NCI-H2196 (cell line): ENCODE data around the gene TSSK6.
"Not testable (repeated sequence)": the region's sequence is repeated elsewhere in the genome, so short reads cannot be mapped to it uniquely, and the experiment has no call there.

Source experiments
- DNase-seq: peaks from one replicate; lab custom pipeline; 2025; ENCODE audit not compliant: unreplicated experiment; lab: John Stamatoyannopoulos, UW

TSSK6 gene

DNA sequence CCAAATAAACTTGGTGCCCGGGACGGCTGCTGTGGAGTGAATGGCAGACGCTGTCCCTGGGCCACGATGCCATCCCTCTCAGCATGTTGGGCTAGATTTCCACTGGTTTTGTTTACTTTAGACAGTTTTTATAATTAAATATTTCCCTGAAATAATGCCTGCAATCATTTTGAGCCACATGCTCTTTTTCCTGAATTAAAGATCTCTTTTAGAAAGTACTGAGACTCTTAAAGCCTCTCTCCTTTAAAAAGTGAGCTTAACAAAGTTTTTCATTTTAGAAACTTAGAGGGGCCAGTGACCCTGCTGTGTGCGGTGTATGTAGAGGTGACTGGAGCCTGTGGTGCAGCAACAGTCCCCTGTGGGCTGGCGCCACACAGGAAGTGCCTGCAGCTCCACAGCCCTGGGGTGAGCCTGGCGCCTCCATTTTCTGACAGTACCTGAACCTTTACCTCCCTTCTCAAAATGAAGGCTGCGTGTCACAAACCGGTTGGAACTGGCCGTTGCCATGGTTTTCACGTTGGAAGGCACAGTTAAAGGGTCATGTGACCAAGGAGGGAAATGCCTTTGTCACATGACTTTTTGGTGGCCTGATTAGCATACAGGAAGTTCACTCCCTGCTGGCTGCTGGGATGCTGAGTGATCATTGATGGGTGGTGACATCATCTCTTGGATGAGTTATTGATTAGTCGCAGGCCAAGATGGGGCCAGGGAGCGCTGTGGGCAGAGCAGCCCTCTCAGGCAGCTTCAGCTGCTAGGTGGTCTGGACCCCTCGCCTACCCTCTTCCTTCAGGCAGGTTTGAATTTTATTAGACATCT is 26.3 kb downstream of the TSSK6 start:
- peak; percentile 95 for DNase-seq

DNA sequence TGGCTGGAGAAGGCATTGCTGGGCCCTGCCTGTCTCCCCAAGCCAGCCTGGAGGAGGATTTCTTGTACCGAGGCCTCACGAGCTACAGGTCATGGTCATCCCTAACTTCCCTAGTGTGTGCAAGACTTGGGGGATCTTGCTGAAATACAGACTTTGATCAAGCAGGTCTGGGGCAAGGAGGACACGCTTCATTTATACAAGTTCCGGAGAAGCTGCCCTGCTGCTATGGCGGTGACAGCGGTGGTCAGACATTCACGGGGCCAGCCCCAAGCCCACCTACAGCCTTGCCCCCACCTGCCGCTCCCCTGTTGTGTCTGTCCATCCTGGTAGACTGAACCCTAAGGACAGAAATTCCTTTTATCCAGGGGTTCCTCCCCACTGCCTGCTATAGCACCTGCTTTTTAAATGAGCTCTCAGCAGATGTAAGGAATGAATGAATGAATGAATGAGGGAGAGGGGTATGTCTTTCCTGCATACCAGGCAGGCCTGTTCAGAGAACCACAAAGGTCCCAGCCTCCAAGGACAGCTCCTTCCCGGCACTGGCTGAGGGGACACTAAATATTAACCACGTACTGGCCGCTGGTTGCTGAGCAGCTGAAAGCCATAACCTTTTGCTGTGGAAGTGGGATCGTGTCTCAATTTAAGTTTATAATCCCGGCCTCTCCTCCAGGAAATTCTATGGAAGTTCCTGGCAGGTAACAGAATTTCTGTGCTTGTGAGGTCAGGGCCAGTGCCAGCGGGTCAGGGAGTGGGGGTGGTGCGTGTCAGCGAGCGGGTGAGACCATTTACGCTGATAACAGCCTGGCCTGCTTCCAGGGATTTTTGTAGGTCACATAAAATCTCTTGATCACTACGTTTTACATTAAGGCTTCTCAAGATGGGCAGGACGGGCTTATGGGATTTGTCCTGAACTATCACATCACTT is 27.1 kb downstream of the TSSK6 start:
- no peak for DNase-seq

DNA sequence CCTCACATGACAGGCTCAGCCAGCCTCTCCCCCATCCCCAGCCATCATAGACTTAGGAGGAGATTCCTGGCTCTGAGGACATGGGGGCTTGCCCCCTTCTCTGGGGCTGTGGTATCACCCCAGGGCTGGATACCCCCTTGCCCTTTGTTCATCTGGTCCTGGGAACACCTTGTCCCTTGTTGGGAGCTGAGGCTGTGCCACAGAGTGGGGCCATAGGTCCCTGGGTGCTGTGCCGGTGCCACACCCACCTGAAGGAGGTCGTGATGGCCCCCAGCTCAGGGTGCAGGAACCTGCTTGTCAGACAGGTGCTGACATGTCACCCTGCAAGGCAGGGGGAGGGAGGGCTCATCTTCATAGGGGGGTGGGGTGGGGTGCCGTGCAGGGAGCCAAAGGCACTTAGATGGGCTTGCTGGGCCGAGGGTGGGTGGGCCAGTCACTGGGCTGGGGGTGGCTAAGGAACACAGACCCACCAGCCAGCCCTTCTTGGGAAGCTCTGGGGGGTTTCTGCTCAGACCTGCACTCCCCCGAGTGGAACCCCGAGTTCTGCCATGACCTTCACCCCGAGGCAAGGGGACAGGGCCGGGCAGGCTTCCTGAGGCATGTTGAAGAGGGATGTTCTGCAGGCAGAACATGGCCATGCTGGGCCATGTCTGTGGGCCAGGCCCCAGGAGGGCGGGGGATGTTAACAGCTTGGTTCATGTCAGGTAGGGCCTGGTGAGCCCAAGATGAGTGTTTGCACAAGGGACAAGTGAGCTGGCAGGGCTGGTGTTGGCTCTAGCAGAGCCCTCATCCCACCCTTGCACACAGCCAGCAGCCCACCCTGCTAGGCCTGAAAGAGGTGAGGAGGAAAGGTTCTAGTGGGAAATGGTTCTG is 28.0 kb downstream of the TSSK6 start:
- DNase-seq: no peak

DNA sequence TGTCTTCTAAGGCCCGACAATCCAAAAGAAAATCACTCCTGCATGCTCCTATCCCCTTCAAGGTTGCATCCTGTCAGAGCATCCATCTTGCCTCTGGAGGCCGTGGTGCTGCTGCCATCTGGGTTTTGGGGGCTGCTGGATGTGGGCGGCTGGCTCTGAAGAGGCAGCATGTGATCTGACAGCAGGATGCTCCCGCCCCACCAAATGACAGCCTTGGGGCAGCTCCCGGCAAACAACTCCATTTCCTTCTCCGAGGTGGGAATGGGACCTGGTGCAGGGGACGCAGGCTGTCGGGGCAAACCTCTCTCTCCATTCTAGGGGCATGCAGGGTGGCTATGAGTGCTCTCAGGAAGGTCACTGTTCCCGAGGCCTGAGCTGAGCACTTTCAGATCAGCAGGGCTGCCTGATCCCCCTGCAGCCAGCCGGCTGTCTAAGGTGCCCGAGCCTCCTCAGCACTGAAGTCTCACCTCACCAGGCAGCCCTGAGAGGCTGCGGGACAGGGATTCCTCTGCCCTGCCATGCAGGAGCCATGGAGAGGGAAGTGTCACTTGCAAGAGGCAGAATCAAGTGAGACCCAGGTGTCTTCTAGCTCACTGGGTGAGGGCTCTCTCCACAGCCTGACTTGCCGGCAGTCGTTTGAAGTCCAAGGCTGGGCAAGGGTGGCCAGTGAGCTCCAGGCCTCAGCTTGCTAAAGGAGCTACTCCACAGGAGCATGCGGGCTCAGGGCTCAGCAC is 28.8 kb downstream of the TSSK6 start:
- no peak for DNase-seq

DNA sequence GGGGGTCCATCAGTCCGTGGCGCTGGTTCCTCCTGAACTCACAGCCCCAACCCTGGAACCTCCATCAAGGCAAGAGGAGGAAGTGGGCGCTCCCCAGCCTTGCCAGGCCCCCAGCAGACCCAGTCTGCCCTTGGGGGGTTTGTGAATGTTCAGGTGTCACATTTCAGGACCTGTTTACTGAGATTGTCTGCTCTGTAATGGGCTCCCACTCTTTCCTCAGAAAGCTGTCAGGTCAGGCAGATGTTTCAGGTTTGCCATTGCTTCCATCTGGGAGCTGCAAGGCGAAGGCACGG is 29.4 kb downstream of the TSSK6 start:
- no peak for DNase-seq

DNA sequence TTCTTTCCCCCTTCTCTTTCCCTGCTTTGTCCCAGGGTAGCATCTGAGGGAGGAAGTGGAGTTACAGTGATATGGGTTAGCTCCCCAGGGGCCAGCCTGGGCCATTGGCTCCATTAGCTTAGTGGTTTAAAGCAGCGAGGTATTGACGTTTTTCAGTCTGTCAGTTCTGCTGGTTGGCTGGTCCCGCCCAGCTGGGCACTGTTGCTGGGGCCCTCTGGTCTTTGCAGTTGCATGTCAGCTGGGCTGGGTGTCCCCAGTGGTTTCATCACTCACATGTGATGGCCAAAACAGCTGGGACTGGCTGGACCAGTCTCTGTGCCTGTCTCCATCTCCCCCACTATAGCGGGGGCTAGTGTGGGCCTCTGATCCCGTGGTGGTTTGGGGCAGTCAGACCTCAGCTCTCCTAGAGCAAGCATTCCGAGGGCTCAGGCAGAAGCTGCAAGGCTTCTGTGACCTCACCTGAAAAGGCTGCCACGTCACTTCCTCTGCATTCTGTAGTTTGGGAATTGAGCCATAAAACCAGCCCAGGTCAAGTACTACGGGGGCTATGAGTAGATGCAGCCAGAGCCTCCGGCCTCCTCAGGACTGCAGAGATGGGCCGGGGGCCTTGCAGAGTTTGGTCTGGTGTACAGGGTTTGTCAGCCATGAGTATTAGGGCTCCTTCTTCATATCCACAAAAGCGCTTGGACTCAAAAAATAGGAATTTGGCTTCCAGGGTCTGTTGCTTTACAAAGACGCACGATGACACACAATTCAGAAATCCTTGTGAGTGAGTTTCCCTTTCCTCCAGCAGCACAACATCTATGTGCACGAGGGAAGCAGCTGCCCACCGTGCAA is 30.0 kb downstream of the TSSK6 start:
- DNase-seq: no peak

DNA sequence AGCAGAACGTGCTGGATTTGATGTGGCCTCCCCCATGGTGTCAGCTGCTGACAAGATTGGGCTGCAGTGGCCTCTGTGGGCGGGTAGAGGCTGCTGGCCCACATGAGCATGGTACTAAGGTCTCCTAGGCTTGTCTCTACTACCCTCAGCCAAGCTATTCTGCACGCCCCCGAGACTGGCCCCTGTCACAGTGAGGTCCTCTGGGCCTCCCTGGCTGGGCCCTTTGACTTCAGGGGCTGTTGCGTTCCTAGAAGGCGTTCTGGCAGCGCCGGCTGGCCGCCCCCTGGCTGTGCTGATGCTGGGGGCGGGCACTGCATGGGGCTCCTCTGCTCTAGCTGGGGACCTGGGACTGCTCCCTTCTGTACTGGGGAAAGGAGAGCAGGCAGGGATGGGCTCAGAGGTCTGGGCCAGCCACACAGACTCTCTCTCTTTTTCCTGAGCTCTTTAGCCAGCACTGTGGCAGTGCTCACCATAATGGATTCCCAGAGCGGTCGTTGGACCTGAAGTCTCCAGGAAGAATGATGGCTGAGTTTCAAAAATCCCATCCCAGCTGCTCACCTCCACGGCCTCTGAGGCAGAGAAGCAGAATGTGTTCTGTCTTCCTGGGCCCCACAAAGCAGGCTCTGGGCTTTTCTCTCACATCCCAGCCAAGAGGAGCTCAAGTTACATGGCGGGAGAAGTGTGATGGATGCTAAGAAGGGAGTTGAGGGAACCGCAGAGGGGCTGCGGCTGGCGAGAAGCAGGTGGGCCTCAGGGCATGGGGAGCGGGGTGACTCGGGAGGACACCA is 32.3 kb downstream of the TSSK6 start:
- no peak for DNase-seq

DNA sequence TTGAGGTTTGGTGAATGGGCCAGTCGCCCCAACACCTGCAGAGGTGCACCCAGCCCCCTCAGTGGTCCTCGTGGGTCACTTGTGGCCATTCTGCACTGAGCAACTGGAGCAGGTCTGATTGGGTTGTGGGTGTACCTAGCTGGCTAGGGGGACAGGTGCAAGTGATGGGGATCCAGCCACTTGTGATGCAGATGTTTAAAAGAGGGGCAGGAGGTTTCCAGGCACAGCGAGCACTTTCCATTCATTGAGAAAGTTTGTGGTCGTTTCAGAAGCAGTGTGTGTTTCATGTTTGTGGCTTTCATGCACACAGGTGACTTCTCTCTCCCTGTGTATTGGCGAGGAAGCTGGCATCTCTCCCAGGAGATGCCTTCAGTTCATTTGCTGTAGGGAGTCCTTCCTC is 34.7 kb downstream of the TSSK6 start:
- DNase-seq: no peak

DNA sequence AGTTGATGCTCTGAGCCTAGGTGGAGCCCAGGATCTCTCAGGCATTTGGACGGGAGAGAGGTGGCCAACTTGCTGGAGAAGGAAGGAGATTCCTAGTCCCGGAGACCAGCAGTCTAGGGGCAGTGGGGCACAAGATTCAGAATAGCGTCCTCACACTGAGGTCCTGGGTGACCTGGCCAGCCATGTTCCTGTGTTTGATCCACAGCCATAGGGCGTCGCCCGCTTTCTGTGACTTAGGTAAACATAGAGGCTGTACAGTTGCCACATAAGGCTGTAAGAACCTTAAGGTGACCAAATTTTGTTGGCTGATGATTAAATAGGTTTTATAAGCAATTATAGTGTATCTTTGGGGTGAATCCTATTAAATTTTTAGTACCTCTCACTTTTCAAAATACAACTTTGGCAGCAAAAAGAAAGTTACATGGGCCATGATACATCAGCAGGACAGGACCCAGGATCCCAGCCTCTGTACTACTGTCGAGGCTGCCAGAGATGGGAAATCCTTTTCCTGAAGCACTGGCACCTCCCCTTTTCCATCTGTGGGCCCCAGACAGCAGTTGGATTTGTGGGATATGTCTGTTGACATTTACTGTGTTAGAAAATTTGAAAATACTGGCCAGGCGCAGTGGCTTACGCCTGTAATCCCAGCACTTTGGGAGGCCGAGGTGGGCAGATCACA is 37.5 kb downstream of the TSSK6 start:
- DNase-seq: no peak

DNA sequence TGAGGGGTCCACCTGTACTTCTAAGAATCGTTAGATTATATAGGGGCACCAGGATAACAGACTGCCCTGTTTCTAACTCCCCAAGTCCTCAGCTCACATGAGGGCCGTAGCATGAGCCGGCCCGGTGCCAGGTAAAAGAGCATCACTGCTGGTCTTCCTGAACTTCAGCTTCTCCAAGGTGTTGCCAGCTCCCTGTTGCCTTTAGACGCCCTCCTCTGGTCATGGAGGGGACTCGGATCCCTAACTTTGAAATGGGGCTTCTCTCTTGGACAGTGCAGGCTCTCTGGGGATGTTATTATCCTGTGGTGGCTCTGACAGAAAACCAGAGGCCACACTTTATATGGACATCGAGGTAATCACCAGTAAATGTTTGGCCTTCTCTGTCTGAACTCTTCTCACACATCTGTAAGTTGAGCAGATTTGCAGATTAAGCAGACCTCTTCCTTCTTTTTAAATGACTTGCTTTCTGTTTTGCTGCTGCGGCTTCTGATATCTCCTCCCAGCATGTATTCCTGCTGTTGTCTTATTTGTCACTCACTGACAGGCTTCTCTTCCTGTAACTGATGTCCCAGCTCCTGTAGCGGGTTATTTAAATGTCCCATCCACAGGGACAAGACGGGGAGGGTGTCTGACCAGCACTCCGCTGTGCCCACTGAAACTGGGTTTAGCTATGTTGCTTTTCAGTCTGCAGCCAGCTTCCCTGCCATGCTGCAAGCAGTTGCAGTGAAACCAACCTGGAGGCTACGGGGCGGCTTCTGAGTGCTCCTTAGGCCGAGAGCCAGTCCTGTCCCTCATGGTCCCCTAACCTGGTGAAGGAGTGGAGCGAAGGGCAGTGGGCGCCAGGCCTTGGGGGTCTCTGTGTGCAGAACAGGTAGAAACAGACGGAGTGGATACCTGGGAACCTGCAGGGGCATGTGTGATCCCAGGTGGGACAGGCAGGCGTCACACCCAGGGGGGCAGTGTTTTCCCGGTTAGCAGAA is 39.2 kb downstream of the TSSK6 start:
- DNase-seq: no peak

DNA sequence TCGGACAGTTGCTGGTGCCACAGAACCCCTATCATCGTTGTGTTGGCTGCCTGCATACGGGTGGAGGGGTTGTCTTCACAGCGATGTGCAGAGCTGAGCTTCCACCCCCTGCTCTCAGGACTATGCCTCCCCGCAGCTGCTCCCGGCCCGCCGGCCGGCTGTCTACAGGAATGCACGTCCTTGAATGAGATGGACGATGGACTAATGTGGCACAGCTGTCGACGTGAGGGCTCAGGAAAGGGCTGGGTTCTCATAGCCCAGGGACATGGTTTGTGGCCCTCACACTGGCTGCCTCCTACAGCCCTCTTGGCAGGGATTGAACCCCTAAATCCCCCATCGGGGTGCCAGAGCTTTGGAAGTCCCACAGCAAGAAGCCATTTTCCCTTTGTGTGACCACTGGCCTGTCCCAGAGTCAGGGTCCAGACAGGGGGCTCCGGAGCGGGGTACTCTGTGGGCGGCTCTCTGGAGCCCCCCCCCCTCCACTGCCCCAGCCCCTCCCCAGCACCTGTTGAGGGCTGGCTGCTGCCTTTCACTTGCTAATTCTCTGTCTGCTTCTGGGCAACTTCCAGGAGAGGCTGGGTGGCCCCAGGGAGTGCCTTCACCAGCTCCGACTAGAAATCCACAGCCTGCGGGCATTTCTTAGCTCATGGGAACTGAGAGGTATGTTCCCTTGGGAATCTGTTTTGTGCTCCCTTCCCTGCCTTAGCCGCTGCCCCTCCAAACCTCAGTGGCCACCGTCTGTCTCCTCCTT is 40.2 kb downstream of the TSSK6 start:
- no peak for DNase-seq

DNA sequence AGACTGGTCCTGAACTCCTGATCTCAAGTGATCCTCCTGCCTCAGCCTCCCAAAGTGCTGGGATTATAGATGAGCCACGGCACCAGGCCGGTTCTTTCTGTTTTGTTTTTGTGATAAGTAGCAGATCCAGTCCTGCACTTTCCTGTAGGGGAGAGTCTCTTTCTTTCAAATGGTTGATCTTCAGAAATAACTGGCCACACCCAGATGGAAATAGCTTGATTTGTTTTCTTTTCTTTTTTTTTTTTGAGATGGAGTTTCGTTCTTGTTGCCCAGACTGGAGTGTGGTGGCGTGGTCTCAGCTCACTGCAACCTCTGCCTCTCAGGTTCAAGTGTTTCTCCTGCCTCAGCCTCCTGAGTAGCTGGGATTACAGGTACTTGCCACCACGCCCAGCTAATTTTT is 43.2 kb downstream of the TSSK6 start:
- DNase-seq: not testable (repeated sequence)

DNA sequence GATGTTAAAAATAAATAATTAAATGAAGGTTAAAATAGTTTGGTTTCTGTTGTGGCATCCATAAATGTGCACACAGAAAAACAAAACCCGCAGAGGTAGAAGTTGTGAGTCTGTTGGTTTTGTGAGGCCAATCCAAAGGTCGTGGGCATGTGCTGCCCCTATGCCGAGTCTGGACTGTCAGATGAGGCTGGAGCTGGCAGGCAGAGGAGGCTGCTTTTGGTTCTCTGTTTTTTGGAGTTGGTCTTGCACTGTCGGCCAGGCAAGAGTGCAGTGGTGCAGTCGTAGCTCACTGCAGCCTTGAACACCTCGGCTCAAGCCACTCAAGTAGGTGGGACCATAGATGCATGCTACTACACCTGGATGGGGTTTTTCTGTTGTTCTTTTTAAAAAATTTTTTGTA is 43.7 kb downstream of the TSSK6 start:
- DNase-seq: no peak

DNA sequence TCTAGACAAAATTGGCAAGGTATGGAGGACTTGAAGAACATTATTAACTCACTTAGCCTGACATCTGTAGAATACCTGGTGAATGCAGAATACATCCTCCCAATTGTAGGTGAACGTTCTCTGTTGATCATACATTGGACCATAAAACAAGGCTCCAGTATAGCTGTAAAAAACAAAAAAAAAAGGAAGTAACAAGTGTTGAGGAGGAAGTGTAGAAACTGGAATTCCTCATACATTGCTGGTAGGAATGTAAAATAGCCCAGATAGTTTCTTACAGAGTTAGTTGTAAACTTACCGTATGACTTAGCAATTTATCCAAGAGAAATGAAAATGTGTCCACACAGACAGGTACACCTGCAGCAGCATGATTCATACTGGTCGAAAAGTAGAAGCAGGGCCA is 44.8 kb downstream of the TSSK6 start:
- no peak for DNase-seq

DNA sequence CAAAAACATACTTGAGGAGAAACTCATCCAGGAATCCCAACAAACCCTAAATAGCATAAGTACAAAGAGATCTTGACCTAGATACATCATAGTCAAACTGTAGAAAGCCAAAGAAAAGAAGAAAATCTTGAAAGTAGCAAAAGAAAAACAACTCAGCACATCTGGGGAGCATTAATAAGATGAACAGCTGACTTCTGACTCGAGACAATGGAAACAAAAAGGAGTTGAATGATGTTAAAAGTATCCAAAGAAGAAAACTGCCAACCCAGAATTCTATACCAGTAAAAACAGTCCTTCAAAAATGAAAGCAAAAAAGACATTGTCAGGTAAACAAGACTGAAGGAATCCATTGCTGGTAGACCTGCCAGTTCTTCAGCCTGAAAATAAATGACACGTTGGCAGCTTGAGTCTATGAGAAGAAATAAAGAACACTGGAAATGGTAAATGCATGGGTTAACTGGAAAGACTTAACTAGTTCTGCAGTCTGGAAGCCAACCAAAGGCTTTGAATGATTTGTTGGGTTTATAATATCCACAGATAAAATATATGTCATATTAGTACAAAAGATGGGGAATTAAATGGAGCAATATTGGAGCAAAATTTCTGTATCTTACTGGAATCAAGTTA is 46.8 kb downstream of the TSSK6 start:
- DNase-seq: no peak

DNA sequence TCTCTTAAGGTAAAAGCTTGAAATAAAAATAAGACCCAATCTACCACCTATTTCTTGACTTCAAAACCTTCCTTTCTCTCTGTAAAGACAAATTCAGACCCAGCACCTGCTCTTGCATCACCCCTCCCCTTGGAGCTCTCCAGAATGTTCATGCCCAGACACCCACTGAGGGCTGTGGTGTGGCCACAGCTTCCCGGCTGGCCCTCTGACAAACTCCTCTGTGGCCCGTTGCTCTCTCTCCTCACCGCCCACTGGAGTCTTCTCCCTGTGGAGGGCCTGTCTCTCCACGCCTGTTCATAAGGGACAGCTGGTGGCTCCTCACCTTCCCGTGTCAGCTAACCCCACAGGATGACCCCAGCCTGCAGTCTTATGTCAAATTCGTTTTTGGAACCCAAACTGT is 49.1 kb downstream of the TSSK6 start:
- DNase-seq: no peak
